ENCODE results near the gene PRDM12. TPM values are rescaled to one million over a fixed set of nuclear protein-coding genes. Genes with fewer than 3 reads are reported as not detected.

Gene PRDM12
- total RNA-seq, 4 donors from 2014 or later, result not detected

DNA sequence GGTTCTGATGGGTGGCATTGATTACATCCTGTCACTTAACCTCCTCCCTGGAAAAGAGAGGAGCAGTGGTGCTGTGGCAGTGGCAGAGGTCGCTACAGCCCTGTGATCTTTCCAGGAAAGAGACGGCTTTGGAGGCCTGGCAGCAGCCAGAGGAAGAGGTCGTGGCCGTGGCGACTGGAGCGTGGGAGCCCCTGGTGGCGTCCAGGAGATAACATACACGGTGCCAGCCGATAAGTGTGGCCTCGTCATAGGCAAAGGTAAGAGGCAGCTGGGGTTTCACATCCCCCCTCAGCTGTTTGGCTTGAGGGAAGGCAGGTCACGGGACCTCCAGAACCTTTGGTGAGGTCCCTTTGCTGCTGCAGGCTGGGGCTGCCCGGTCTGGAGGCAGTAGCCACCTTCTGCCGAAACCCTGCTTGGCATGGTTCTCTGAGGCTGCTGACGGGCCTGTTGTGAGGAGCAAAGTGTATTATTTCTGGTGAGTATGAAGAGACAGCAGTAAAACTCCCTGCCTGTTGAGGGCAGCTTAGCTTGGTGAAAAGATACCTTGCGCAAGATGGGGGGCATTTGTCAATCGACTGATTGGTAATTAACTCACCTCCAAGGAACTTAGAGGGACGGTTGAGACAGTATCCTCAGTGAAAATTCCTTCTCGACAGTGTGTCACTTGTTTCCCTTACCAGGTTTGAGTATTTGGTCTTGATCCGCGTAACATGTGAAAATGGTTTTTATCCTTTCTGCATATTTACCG lies 38.0 kb upstream of the PRDM12 start:
- Histone ChIP-seq H3K9me3 (no peaks in the 10 kb centered on the region), H3K27ac (replicated peaks in 1 of 4) (no peak overlapping the region), H3K36me3 (peaks cover 78 to 100% (median 98%) of the 10 kb centered on the region in 4 donors), H3K27me3 (no peaks in the 10 kb centered on the region), H3K4me3 (no peak overlapping the region), H3K4me1 (peaks cover 0 to 22% (median 0%) of the 10 kb centered on the region in 4 donors)
- intact Hi-C loops (cut with DNase I), result no loop called here
- TF ChIP-seq POLR2A (IDR thresholded peaks at IDR 0.05; ENCODE audit: low read depth) (no peak), EP300 (IDR thresholded peaks at IDR 0.05) (no peak), POLR2AphosphoS5 (IDR thresholded peaks at IDR 0.05) (no peak)
- TF ChIP-seq, protein P1, sequence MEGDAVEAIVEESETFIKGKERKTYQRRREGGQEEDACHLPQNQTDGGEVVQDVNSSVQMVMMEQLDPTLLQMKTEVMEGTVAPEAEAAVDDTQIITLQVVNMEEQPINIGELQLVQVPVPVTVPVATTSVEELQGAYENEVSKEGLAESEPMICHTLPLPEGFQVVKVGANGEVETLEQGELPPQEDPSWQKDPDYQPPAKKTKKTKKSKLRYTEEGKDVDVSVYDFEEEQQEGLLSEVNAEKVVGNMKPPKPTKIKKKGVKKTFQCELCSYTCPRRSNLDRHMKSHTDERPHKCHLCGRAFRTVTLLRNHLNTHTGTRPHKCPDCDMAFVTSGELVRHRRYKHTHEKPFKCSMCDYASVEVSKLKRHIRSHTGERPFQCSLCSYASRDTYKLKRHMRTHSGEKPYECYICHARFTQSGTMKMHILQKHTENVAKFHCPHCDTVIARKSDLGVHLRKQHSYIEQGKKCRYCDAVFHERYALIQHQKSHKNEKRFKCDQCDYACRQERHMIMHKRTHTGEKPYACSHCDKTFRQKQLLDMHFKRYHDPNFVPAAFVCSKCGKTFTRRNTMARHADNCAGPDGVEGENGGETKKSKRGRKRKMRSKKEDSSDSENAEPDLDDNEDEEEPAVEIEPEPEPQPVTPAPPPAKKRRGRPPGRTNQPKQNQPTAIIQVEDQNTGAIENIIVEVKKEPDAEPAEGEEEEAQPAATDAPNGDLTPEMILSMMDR (IDR thresholded peaks at IDR 0.05), result no peak
- WGBS, result 77% methylated on average over 17 of the region's 21 CpGs
- DNase-seq (ENCODE audit: extremely low spot score), result no peak

DNA sequence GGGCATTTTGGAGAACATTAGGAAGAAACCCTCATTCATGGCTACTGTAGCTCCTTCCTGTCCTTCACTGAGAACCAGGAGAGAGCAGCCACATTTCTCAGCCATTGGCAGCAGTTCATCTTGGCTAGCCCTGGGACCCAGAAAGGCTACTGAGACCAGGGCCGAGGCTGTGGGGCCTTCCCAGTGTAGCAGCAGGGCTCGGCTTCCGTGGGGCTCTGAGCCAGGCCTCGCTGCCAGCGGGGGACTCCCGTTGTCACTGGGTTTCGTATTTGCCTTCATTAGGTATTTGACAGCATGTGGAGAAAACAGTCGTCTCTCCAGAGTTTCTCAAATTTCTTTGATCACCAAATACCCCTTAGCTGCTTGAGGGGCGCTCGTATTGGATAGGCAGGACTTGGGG lies 37.3 kb upstream of the PRDM12 start:
- no peak overlapping the region for H3K27ac ChIP-seq (replicated peaks in 1 of 4)
- TF ChIP-seq, protein P1 (IDR thresholded peaks at IDR 0.05), result no peak
- TF ChIP-seq EP300 (IDR thresholded peaks at IDR 0.05) (no peak), POLR2AphosphoS5 (IDR thresholded peaks at IDR 0.05) (no peak), POLR2A (IDR thresholded peaks at IDR 0.05; ENCODE audit: low read depth) (no peak)
- no peaks in the 10 kb centered on the region for H3K27me3 ChIP-seq
- H3K9me3 ChIP-seq, result no peaks in the 10 kb centered on the region
- H3K36me3 ChIP-seq, result peaks cover 78 to 100% (median 98%) of the 10 kb centered on the region in 4 donors
- 92% methylated on average over 2 of the region's 10 CpGs for WGBS
- DNase-seq (ENCODE audit: extremely low spot score), result no peak
- intact Hi-C loops (cut with DNase I), result no loop called here
- H3K4me1 ChIP-seq, result peaks cover 0 to 22% (median 0%) of the 10 kb centered on the region in 4 donors
- no peak overlapping the region for H3K4me3 ChIP-seq

DNA sequence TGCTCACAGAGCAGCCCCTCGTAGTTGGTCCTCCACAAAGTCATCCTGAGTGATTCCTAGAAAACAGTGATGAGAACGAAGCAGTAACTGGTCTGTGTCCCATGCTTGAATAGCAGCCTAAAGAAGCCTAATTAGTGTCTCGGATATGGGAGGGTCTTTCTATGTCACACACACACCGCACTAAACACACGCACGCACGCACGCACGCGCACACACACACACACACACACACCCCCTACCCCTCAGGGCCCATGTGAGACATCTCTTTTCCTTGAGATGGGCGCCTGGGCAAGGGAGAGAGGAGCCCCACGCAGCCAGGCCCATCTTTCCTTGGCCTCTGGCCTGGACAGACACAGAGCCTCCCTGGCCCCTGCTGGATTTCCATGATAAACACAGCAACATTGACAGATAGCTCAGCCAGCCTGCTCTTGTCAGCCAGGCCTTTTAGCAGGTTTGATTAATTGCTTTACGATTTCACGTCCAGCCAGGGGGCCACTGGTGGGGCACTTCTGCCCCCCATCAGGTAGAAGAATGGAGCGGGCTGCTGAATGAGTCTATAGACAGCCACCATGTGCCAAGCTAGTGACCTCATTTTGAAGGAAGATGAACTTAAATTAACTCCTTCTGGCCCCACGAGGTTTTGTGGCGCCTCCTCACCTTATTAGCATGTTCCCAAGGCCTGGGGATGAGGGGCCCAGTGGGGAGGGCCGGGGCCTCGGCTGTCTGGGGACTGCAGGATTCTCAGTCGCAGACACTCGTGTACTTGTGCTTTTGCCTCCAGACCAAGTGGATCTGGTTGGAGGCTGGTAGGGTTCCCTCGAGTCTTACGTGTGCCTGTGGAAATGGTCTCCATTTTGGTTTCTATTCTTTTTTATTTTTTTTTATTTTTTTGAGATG lies 36.2 kb upstream of the PRDM12 start:
- no peaks in the 10 kb centered on the region for H3K27me3 ChIP-seq
- no peak for TF ChIP-seq POLR2AphosphoS5 (IDR thresholded peaks at IDR 0.05)
- TF ChIP-seq, protein P1 (IDR thresholded peaks at IDR 0.05), result no peak
- TF ChIP-seq EP300 (IDR thresholded peaks at IDR 0.05), result no peak
- TF ChIP-seq POLR2A (IDR thresholded peaks at IDR 0.05; ENCODE audit: low read depth), result no peak
- intact Hi-C loops (cut with DNase I), result no loop called here
- no peak for DNase-seq (ENCODE audit: extremely low spot score)
- no peak overlapping the region for H3K4me3 ChIP-seq
- H3K9me3 ChIP-seq, result no peaks in the 10 kb centered on the region
- peaks cover 0 to 22% (median 0%) of the 10 kb centered on the region in 4 donors for H3K4me1 ChIP-seq
- WGBS, result 67% methylated on average over 16 of the region's 23 CpGs
- H3K27ac ChIP-seq (replicated peaks in 1 of 4), result no peak overlapping the region
- H3K36me3 ChIP-seq, result peaks cover 78 to 100% (median 99%) of the 10 kb centered on the region in 4 donors

DNA sequence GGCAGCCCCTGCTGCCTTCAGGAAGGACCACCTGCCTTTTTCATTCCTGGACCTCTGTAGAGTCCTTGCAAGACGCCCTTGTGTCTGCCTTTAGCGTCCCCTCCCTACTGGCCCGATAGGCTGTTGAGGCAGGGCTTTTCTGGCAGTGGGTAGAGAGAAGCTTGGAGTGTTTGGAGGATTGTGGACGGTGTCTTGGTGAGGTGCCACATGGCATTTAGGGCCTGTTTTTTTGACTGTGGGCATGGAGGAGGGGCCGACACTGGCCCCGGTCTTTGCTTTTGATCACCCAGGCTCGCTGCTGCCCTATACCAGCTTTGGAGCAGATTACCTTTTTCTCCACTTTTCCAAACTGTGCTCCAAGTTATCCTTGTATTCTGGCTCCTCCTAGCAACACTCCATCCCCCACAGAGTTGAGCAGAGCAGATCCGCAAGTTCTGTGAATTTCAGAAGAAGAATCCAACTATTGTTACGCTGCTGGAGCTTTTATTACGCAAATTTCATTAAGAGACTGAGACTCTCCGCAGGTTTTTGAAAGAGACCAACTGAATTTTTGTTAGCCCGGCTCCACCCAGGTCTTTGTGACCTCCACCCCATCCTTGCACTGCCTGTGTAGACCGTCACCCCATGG lies 34.8 kb upstream of the PRDM12 start:
- Histone ChIP-seq H3K36me3 (peaks cover 78 to 100% (median 99%) of the 10 kb centered on the region in 4 donors), H3K9me3 (no peaks in the 10 kb centered on the region), H3K4me1 (peaks cover 0 to 22% (median 0%) of the 10 kb centered on the region in 4 donors), H3K27ac (replicated peaks in 1 of 4) (no peak overlapping the region), H3K27me3 (no peaks in the 10 kb centered on the region), H3K4me3 (no peak overlapping the region)
- 84% methylated on average over 13 of the region's 13 CpGs for WGBS
- intact Hi-C loops (cut with DNase I), result no loop called here
- TF ChIP-seq POLR2AphosphoS5 (IDR thresholded peaks at IDR 0.05), result no peak
- no peak for TF ChIP-seq EP300 (IDR thresholded peaks at IDR 0.05)
- no peak for TF ChIP-seq POLR2A (IDR thresholded peaks at IDR 0.05; ENCODE audit: low read depth)
- TF ChIP-seq, protein P1 (IDR thresholded peaks at IDR 0.05), result no peak
- DNase-seq (ENCODE audit: extremely low spot score), result no peak
